ENCODE results near the gene CHST11. TPM values are rescaled to one million over a fixed set of nuclear protein-coding genes. Genes with fewer than 3 reads are reported as not detected.

CHST11 gene
- total and polyA plus RNA-seq, 2 of the 4 experiments (the other 2 are of a cell fraction): 1.4 to 2.7 TPM

DNA sequence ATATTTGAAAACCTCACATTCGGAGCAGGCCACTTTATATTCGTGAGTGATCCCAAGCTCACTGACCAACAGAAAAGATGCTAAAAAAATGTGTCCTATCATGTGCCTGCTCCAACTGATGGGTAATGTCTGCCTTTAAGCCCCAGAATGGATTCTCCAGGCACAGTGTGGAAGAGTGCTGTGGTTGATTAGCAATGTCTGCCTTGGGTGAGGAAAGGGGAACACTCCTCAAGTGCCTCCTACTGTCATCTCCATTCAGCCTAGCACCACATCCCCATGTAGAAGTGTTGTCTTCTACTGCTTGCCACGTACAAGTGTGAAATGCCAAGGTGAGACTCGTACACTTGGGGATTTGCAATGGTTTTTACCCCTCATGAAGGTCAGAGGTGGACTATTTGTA lies 302.0 kb downstream of the CHST11 start:
- no TSS peak for BruUV-seq (replicated peaks)
- DNase-seq (no peak), ATAC-seq (ENCODE audit: low read depth) (no peak)
- Histone ChIP-seq H3K4me3 (ENCODE audit: insufficient read depth, low read depth, low read length) (no peak overlapping the region), H3K36me3 (ENCODE audit: control insufficient read depth, insufficient read depth, low read length) (no peaks in the 10 kb centered on the region), H3K27me3 (ENCODE audit: control insufficient read depth, insufficient read depth, low read length) (peaks cover 6% of the 10 kb centered on the region), H3K4me2 (ENCODE audit: low read depth, low read length) (no peak overlapping the region), H2AFZ (replicated peaks; ENCODE audit: low read length, poor library complexity) (no peak overlapping the region), H2BK20ac (ENCODE audit: low read depth, low read length) (no peak overlapping the region), H3K4ac (ENCODE audit: low read depth, low read length) (no peak overlapping the region), H2AK5ac (ENCODE audit: low read depth, low read length) (no peak overlapping the region), H3K27ac (ENCODE audit: insufficient read depth, low read length) (no peak overlapping the region), H3K18ac (ENCODE audit: low read depth, low read length) (no peak overlapping the region), H3K9me3 (ENCODE audit: control insufficient read depth, insufficient read depth, low read length) (no peaks in the 10 kb centered on the region), H2BK5ac (ENCODE audit: low read depth, low read length, poor library complexity, severe bottlenecking) (no peak overlapping the region), H2AK9ac (replicated peaks; ENCODE audit: low read depth, low read length, poor library complexity) (no peak overlapping the region), H3K9me1 (ENCODE audit: insufficient read depth, low read length) (peaks cover 3% of the 10 kb centered on the region; the same call in 1 of the 2 replicates), H4K8ac (ENCODE audit: low read depth in 2 of 2, low read length in 2 of 2) (no peak overlapping the region), H3K23ac (ENCODE audit: low read depth, low read length) (no peak overlapping the region), H3K4me1 (ENCODE audit: control insufficient read depth, insufficient read depth, low read length) (no peaks in the 10 kb centered on the region), H2BK120ac (ENCODE audit: low read depth, low read length) (no peak overlapping the region), H4K20me1 (ENCODE audit: insufficient read depth, low read length) (no peaks in the 10 kb centered on the region), H4K5ac (ENCODE audit: low read depth, low read length) (no peak overlapping the region), H3K79me1 (ENCODE audit: low read depth in 1 of 2, low read length in 2 of 2) (no peaks in the 10 kb centered on the region), H4K91ac (ENCODE audit: insufficient read depth, low read depth, low read length) (no peak overlapping the region), H2BK15ac (ENCODE audit: low read depth, low read length) (no peak overlapping the region), H3K9ac (ENCODE audit: low read depth, low read length) (no peak overlapping the region), H3K14ac (replicated peaks; ENCODE audit: low read depth, low read length) (no peak overlapping the region), H3K56ac (ENCODE audit: extremely low read depth, insufficient read depth, low read length) (no peak overlapping the region)
- dilution Hi-C loops (cut with HindIII; ENCODE audit: low sequenced_read_pairs, unreplicated experiment): no loop called here
- no peak for TF ChIP-seq BHLHE40 (IDR thresholded peaks at IDR 0.05; ENCODE audit: low read depth, low read length)
- TF ChIP-seq RCOR1 (IDR thresholded peaks at IDR 0.05; ENCODE audit: insufficient replicate concordance, low read length): no peak
- no peak for TF ChIP-seq MAFK (IDR thresholded peaks at IDR 0.05; ENCODE audit: low read depth, low read length)
- no peak for TF ChIP-seq RFX5 (IDR thresholded peaks at IDR 0.05; ENCODE audit: low read depth, low read length)
- no peak for TF ChIP-seq NFE2L2 (IDR thresholded peaks at IDR 0.05; ENCODE audit: low read depth, low read length)
- TF ChIP-seq, protein P1, sequence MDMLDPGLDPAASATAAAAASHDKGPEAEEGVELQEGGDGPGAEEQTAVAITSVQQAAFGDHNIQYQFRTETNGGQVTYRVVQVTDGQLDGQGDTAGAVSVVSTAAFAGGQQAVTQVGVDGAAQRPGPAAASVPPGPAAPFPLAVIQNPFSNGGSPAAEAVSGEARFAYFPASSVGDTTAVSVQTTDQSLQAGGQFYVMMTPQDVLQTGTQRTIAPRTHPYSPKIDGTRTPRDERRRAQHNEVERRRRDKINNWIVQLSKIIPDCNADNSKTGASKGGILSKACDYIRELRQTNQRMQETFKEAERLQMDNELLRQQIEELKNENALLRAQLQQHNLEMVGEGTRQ (IDR thresholded peaks at IDR 0.05; ENCODE audit: low read depth, low read length): no peak
- TF ChIP-seq MAZ (IDR thresholded peaks at IDR 0.05; ENCODE audit: borderline replicate concordance, low read depth, low read length): no peak
- no peak for TF ChIP-seq CEBPB (IDR thresholded peaks at IDR 0.05; ENCODE audit: low read depth, low read length)
- TF ChIP-seq FOS (IDR thresholded peaks at IDR 0.05; ENCODE audit: low read depth, low read length): no peak
- no peak for TF ChIP-seq CHD1 (IDR thresholded peaks at IDR 0.05; ENCODE audit: low read depth, low read length)
- TF ChIP-seq MXI1 (IDR thresholded peaks at IDR 0.05; ENCODE audit: borderline replicate concordance, low read depth, low read length): no peak
- TF ChIP-seq, protein P2, sequence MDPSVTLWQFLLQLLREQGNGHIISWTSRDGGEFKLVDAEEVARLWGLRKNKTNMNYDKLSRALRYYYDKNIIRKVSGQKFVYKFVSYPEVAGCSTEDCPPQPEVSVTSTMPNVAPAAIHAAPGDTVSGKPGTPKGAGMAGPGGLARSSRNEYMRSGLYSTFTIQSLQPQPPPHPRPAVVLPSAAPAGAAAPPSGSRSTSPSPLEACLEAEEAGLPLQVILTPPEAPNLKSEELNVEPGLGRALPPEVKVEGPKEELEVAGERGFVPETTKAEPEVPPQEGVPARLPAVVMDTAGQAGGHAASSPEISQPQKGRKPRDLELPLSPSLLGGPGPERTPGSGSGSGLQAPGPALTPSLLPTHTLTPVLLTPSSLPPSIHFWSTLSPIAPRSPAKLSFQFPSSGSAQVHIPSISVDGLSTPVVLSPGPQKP (IDR thresholded peaks at IDR 0.05; ENCODE audit: borderline replicate concordance, low read depth, low read length): no peak
- no peak for TF ChIP-seq POLR2A (IDR thresholded peaks at IDR 0.05; ENCODE audit: low read depth, low read length)
- TF ChIP-seq, protein P3, sequence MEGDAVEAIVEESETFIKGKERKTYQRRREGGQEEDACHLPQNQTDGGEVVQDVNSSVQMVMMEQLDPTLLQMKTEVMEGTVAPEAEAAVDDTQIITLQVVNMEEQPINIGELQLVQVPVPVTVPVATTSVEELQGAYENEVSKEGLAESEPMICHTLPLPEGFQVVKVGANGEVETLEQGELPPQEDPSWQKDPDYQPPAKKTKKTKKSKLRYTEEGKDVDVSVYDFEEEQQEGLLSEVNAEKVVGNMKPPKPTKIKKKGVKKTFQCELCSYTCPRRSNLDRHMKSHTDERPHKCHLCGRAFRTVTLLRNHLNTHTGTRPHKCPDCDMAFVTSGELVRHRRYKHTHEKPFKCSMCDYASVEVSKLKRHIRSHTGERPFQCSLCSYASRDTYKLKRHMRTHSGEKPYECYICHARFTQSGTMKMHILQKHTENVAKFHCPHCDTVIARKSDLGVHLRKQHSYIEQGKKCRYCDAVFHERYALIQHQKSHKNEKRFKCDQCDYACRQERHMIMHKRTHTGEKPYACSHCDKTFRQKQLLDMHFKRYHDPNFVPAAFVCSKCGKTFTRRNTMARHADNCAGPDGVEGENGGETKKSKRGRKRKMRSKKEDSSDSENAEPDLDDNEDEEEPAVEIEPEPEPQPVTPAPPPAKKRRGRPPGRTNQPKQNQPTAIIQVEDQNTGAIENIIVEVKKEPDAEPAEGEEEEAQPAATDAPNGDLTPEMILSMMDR (conservative IDR thresholded peaks at IDR 0.05; ENCODE audit: low read depth, low read length): no peak
- no peak for TF ChIP-seq SMC3 (IDR thresholded peaks at IDR 0.05; ENCODE audit: low read depth, low read length)
- TF ChIP-seq RAD21 (IDR thresholded peaks at IDR 0.05; ENCODE audit: low read length): no peak
- CTCF ChIA-PET: no interaction called here
- POLR2A ChIA-PET (ENCODE audit: unreplicated experiment): no interaction called here
- intact Hi-C loops (cut with micrococcal nuclease): no loop called here
- in situ Hi-C loops (cut with MboI; ENCODE audit: low sequenced_read_pairs): no loop called here
- WGBS, 2 experiments (ENCODE audit: extremely low coverage in 2 of 2, insufficient read length in 1 of 2): 100% methylated on average over 1 of the region's 4 CpGs; no CpG with 5 or more reads in 1 of the 2 experiments
